Brain microvascular endothelial cell (primary cell): ENCODE results near the gene TNS3.
A peak's percentile ranks its signal among the peaks of the same experiment; 100 is the strongest.

ENCODE experiments used
- DNase-seq: peaks from one replicate; pipeline ENCODE4 v3.0.0-alpha.2; 2020
- H3K27ac ChIP-seq: fragments of 250-450 bp; sonication (Bioruptor Pico); 2 replicates; pipeline ENCODE4 v1.5.1; 2020; ENCODE audit warnings: mild to moderate bottlenecking, moderate library complexity
- H3K27me3 ChIP-seq: fragments of 250-450 bp; sonication (Bioruptor Pico); replicated peaks from 2 replicates; pipeline ENCODE4 v1.5.1; 2020; ENCODE audit warnings: mild to moderate bottlenecking
- H3K36me3 ChIP-seq: fragments of 250-450 bp; sonication (Bioruptor Pico); replicated peaks from 2 replicates; pipeline ENCODE4 v1.5.1; 2020; ENCODE audit warnings: mild to moderate bottlenecking
- H3K4me3 ChIP-seq: 2 replicates; pipeline ENCODE4 v1.5.1; 2011; ENCODE audit warnings: low read depth, mild to moderate bottlenecking, control low read depth, low read length, moderate library complexity
- in situ Hi-C: cut with HindIII; loops from 2 replicates; pipeline ENCODE4 v1.10.0; 2017; ENCODE audit warnings: low sequenced_read_pairs, low pct_ligation_motif_present
- TF ChIP-seq, protein P1 (sequence below): IDR thresholded peaks from 2 replicates; pipeline ENCODE4 v1.5.1; 2011; ENCODE audit warnings: low read depth, mild to moderate bottlenecking, moderate library complexity, low read length, control low read depth, inconsistent platforms; ENCODE audit errors: missing control alignments

Gene TNS3

DNA sequence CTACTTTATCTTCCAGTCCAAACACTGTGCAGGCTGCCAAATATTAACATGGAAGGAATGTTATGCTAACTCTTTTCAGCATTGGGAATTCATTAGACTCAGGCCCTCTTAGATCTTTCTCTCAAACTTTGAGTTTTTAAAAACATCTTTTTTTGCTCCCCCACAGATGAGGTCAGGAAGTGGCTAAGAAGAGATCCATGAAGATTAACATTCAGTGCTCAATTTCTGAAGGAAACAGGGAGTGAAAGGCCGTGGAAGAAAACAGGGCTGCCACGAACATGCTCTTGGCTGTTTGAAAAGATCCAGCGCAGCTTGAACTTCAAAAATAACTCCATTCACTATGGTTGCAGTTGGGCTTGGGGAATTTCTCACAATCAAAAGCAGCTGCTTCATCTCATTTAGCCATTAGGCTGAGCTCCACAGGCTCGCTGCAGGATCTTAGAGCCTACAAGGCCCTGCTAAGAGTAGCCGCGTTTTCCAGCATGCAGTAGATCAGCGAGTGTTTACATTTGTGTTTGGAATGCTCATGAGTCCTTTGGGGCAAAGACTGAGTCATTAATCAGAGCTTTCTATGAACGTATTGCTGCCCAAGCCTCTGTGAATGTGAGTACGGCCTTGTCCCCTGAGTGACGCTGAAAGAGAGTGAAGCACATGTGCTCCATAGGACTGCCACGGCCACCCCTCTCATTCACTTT lies 41.2 kb upstream of the TNS3 start:
- H3K4me3 ChIP-seq = no peak overlapping the region
- peak overlapping the region; percentile 67 for H3K27ac ChIP-seq
- no peaks in the 10 kb centered on the region for H3K36me3 ChIP-seq
- peak; percentile 87 for DNase-seq
- no peaks in the 10 kb centered on the region for H3K27me3 ChIP-seq
- in situ Hi-C loops = no loop called here
- TF ChIP-seq, protein P1, sequence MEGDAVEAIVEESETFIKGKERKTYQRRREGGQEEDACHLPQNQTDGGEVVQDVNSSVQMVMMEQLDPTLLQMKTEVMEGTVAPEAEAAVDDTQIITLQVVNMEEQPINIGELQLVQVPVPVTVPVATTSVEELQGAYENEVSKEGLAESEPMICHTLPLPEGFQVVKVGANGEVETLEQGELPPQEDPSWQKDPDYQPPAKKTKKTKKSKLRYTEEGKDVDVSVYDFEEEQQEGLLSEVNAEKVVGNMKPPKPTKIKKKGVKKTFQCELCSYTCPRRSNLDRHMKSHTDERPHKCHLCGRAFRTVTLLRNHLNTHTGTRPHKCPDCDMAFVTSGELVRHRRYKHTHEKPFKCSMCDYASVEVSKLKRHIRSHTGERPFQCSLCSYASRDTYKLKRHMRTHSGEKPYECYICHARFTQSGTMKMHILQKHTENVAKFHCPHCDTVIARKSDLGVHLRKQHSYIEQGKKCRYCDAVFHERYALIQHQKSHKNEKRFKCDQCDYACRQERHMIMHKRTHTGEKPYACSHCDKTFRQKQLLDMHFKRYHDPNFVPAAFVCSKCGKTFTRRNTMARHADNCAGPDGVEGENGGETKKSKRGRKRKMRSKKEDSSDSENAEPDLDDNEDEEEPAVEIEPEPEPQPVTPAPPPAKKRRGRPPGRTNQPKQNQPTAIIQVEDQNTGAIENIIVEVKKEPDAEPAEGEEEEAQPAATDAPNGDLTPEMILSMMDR = no peak

DNA sequence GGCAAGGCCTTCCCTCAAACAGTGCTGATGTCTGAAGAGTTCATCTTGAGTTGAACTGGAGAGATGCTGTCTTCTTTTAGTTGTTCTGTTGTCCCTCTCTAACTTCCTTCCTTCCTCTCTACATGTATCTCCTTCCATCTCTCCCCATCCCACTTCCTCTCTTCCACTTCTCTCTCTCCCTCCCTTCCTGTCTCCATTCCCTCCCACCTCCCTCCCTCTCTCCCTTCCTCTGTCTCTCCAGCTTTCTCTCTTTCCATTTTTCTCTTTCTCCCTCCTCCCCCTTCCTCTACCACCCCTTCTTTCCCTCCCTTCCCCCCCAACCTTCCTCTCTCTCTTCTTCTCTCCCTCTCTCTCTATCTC lies 40.7 kb upstream of the TNS3 start:
- no peaks in the 10 kb centered on the region for H3K36me3 ChIP-seq
- H3K27me3 ChIP-seq = no peaks in the 10 kb centered on the region
- no peak for DNase-seq
- in situ Hi-C loops = no loop called here
- TF ChIP-seq, protein P1 = no peak
- H3K4me3 ChIP-seq = no peak overlapping the region
- peak overlapping the region; percentile 67 for H3K27ac ChIP-seq

DNA sequence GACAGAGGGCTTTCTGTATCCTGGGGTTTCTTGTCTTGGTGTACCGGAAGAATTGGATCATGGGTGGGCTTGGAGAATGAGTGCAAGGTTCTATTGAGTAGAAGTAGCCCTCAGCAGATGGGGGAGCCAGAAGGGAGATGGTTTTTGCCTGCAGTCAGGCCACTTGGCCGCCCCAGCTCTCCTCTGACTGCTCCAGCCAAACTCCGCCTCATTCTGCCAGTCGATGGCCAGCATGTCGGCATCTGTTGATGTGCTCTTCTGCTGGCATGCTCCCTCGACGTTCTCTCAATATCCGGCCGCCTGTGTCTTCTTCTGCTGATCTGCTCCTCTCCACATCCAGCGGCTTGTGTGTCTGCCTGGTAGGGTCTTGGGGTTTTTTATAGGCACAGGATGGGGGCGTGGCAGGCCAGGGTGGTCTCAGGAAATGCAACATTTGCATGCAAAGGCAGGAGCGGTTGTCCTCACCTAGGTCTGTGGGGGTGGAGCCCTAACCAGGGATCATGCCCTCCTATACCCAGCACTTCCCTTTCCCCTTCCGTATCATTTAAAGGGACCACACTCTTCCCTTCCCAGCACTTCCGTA lies 40.2 kb upstream of the TNS3 start:
- DNase-seq = no peak
- H3K27ac ChIP-seq = no peak overlapping the region
- H3K4me3 ChIP-seq = no peak overlapping the region
- TF ChIP-seq, protein P1 = no peak
- H3K27me3 ChIP-seq = no peaks in the 10 kb centered on the region
- no peaks in the 10 kb centered on the region for H3K36me3 ChIP-seq
- in situ Hi-C loops = no loop called here

DNA sequence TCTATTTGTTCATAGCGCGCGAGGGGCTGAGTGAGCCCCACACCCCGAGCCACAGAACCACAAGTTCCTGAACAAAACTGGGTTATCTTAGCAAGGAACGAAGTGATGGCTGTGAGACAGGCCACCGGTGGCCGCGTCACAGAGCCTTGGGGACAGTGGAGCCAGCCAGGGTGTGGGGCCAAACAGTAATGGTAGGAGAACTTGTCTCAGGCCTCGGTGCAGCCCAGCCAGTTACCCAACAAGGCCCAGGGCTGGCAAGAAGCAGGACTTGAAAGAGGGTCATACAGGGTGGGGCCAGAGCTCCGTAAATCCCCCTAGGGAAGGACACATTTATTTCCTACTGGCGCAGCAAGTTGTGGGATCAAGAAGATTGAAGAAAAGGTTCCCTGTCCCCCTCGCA lies 39.4 kb upstream of the TNS3 start:
- Histone ChIP-seq H3K4me3 (no peak overlapping the region), H3K36me3 (no peaks in the 10 kb centered on the region), H3K27ac (no peak overlapping the region), H3K27me3 (no peaks in the 10 kb centered on the region)
- DNase-seq = no peak
- in situ Hi-C loops = no loop called here
- TF ChIP-seq, protein P1 = no peak

DNA sequence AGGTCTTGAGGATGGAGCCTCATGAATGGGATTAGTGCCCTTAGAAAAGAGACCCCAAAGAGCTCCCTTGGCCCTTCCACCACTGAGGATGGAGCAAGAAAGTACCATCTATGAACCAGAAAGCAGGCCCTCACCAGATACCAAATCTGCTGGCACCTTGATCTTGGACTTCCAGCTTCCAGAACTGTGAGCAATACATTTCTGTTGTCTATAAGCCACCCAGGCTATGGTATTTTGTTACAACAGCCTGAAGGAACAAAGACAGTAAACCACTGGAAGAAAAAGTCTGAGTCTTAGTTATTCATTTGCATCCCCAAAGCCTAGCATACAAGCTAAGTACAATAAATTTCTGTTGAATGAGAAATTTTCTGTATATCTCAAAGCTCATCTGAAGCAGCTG lies 37.9 kb upstream of the TNS3 start:
- H3K36me3 ChIP-seq = no peaks in the 10 kb centered on the region
- H3K27ac ChIP-seq = no peak overlapping the region
- no peaks in the 10 kb centered on the region for H3K27me3 ChIP-seq
- in situ Hi-C loops = no loop called here
- DNase-seq = no peak
- no peak overlapping the region for H3K4me3 ChIP-seq
- TF ChIP-seq, protein P1 = no peak

DNA sequence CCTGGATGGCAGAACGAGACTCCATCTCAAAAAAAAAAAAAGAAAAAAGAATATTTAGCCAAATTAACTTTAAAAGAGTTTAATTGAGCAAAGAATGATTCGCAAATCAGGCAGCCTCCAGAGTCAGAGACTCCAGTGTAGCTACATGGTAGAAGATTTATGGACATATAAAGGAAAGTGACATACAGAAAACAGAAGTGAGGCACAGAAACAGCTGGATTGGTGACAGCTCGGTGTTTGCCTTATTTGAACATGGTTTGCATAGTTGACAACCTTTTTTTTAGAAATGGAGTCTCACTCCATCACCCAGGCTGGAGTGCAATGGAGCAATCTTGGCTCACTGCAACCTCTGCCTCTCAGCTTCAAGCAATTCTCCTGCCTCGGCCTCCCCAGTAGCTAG lies 35.2 kb upstream of the TNS3 start:
- no peaks in the 10 kb centered on the region for H3K36me3 ChIP-seq
- in situ Hi-C loops = no loop called here
- no peak for DNase-seq
- H3K27me3 ChIP-seq = no peaks in the 10 kb centered on the region
- H3K4me3 ChIP-seq = no peak overlapping the region
- TF ChIP-seq, protein P1 = no peak
- no peak overlapping the region for H3K27ac ChIP-seq
